HTR-8/SVneo (cell line): ENCODE measurements around the gene BMP4.
"Not testable (repeated sequence)": the region's sequence is repeated elsewhere in the genome, so short reads cannot be mapped to it uniquely, and the experiment has no call there.

Experiments used
- DNase-seq: peaks from one replicate; pipeline ENCODE4 v3.0.0; 2011; ENCODE audit warnings: low spot score, mixed read lengths; ENCODE audit not compliant: insufficient read length
- FAIRE-seq: peaks from 2 replicates; lab custom pipeline; 2011; peaks lifted over from hg19 to GRCh38; lab: Jason Lieb, UNC

The BMP4 gene

DNA sequence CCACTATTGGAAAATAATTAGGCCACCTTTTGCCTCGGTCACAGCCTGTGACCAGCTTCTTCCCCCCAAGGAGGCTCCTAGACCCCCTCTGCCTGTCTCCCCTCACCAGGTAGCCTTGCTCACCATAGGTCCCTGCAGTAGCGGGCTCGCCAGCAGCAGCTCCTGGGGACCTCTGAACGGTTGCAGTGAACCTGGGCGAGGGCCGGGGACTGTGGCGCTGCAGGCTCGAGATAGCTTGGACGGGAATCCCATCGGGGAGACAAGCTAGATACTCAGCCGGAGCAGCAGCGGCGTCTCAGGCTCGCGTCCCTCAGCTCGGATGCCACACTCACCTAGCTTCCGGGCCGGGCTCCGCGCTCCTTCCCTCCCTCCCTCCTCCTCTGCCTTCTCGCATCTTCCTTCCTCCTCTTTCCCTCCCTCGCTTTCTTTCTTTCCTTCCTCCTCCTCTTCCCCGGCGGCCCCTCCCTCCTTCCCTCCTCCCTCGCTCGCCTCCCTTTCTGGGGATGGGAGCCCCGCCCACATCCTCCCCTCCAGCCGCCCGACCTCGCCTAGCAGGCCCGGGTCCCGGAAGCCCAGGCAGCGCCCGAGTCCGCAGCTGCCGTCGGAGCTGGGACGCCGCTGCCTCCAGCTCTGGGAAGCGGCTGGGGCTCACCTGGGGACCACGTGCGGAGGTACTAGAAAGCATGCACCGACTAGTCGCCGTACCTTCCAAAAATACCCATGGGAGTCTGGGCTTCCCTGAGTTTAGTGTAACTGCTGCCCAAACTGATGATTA lies at the start of gene BMP4:
Gene BMP4, minus strand, starts transcription at position 399 of the 775 bp plus-strand sequence. CDS start 4,603 bp downstream, outside the sequence.
- peak; percentile 61 for DNase-seq

GRCh38 chr14:54003064-54003463 lies 46.4 kb upstream of the BMP4 start:
- DNase-seq (no peak), FAIRE-seq (no peak)

More for the DNA sequence above, at the start of gene BMP4:
- peak; percentile 64 for FAIRE-seq

GRCh38 chr14:54002653-54003052 lies 46.0 kb upstream of the BMP4 start:
- FAIRE-seq, result peak; percentile 85

DNA sequence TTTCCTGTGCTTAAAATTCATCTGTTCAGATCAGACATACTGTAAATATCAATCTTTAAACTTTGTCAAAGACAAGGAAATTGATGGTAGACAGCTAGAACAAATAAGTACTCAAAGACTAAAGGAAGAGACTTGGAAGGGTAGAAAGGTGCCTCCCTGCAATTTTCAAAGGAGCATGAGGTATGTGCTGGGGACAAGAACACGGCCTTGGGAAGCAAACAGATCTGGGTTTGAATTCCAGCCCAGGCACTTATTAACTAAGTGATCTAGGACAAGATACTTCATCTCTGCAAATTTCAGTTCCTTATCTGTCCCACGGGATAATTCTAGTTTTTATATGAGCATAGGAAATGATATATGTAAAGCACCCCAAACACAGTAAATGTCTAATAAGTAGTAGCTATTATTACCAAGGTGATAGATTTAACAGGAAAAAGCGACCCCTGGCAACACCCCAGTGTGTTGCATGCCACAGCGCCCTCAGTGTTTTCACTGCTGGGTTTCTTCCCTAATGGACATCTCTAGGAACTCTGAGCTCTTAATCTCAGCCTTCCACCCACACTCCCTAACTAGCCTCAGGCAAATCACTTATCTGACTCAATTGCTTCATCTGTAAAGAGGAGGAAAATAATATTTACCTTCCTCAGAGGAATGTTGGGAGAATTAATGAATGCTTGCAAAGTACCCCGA lies 44.7 kb upstream of the BMP4 start:
- DNase-seq, result no peak
- FAIRE-seq, result peak; percentile 23

More at GRCh38 chr14:54002653-54003052, 46.0 kb upstream of the BMP4 start:
- no peak for DNase-seq

DNA sequence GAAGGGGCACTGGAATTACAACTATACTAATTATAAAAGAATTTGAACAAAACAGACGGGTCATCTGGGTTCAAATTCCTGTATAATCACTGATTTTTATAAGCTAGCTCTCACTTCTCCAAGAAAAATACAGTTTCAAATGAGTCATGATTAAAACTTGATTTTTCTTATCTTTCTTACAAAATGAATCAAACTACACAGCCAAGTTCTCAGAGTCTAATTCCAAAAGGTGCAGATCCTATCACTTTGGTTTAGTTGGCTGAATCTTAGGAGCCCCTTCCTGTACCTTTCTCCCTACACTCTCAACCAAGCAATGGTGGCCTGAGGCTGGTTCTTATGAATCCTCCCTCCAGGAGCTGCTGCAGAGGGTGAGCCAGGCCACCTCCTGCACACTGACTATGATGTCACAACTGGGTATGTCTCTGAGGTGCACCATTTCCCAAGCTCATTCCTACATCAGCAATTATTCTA lies 43.8 kb upstream of the BMP4 start:
- FAIRE-seq, result no peak

DNA sequence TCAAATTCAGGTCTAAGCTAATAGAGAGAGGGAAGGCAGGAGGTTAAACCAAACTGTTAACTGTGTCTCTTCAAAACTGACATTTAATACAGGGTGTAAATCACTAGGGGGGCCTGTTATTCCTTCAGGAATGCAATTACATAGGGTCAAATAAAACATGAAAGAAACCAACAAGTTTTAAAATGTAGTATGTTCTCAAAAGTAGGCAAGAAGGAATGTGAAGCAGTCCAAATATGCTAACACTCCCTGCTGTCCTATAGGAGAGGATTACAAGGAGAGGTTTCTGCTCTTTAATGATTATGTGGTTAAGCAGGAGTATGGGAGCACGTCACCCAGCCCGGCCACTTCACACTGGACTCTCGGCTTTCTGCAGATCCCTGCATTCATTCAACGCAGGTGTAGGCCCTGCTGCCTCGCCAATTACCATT lies 42.5 kb upstream of the BMP4 start:
- FAIRE-seq (peak; percentile 91), DNase-seq (peak; percentile 84)

More for the DNA sequence above, 43.8 kb upstream of the BMP4 start:
- DNase-seq, result no peak

GRCh38 chr14:53996041-53996440 lies 39.4 kb upstream of the BMP4 start:
- no peak for FAIRE-seq
- no peak for DNase-seq

- DNase-seq, result no peak
- peak; percentile 38 for FAIRE-seq
Measured at GRCh38 chr14:53993920-53994607, 37.4 kb upstream of the BMP4 start.

- FAIRE-seq (peak; percentile 51), DNase-seq (no peak)
Measured at GRCh38 chr14:53990978-53991377, 34.4 kb upstream of the BMP4 start.

DNA sequence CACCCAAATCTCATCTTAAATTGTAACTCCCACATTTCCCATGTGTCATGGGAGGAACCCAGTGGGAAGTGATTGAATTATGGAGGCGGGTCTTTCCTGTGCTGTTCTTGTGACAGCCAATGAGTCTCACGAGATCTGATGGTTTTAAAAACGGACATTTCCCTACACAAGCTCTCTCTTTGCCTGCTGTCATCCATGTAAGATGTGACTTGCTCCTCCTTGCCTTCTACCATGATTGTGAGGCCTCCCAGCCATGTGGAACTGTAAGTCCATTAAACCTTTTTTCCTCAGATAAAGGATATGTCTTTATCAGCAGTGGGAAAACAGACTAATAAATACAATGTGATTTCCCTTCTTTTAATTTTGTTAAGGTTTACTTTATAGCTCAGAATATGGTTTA lies 30.1 kb upstream of the BMP4 start:
- not testable (repeated sequence) for FAIRE-seq, DNase-seq

DNA sequence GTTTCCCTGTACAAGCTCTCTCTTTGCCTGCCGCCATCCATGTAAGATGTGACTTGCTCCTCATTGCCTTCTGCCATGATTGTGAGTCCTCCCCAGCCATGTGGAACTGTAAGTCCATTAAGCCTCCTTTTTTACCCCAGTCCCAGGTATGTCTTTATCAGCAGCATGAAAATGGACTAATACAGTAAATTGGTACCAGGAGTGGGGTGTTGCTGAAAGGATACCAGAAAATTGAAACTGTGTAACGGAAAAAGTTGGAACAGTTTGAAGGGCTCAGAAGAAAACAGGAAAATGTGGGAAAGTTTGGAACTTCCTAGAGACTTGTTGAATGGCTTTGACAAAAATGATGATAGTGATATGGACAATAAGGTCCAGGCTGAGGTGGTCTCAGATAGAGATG lies 28.3 kb upstream of the BMP4 start:
- not testable (repeated sequence) for DNase-seq, FAIRE-seq

- DNase-seq, result no peak
- no peak for FAIRE-seq
Measured at GRCh38 chr14:53983112-53983511, 26.5 kb upstream of the BMP4 start.

DNA sequence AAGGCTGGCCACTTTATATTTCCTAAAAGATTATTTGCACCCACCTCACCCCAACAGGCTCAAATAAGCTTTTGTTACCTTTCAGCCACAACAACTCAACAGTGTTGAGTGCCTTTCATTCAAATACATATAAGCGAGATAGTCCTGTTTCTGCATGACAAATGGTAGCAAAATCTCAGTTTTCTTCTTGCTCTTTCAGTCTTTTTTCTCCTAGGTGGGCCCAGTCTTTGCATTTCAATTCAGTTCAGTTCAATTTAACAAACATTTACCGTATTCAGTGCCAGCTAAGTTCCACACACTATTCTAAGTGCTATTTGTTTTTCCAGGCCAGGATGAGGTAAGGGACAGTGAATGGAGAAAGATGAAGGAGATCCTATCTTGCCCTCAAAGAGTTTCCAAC lies 25.9 kb upstream of the BMP4 start:
- FAIRE-seq (peak; percentile 51), DNase-seq (no peak)

GRCh38 chr14:53979747-53980642 lies 23.4 kb upstream of the BMP4 start:
- peak; percentile 90 for DNase-seq

GRCh38 chr14:53979113-53979681 lies 22.6 kb upstream of the BMP4 start:
- FAIRE-seq (peak; percentile 52), DNase-seq (peak; percentile 36)

More at GRCh38 chr14:53979747-53980642, 23.4 kb upstream of the BMP4 start:
- FAIRE-seq, result peak; percentile 48

GRCh38 chr14:53978194-53978593 lies 21.6 kb upstream of the BMP4 start:
- FAIRE-seq, result no peak

DNA sequence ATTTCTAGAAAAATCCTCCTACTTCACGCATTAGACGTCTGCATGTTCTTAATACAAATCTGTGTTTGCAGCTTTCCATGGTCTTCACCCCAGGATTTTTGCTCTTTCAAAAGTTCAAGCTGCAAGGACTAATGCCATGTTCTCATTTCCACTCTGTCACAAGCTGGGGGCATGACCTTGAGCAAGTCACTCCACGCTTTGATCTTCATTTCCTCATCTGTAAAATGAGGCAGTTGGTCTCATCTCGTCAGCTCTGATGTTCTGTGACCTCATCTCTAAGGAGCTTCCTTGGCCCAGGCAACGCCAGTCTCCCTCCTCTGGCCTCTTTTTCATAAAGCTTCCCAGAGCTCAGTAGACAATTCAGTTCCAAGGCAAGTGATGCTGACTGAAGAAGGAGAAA lies 18.8 kb upstream of the BMP4 start:
- DNase-seq (no peak), FAIRE-seq (no peak)

More at GRCh38 chr14:53978194-53978593, 21.6 kb upstream of the BMP4 start:
- no peak for DNase-seq

DNA sequence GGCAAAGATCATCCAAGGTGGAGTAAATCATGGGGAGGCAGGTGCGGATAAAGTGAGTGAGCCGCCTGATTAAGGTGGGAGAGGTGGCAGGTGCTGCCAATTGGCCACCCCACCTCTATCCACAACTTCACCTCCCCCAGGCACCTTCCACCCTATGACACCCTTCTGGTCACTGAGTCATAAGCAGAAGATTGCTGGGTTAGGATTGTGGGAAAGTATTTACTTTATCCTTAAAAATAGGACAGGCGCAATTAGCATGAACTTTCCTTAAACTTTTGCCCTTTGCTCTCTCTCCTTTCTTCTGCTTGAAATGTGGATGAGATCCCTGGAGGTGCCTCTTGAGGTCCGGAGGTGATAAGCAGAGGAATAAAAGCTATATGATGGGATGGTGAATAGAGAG lies 14.9 kb upstream of the BMP4 start:
- DNase-seq (no peak), FAIRE-seq (no peak)

GRCh38 chr14:53969326-53969725 lies 12.7 kb upstream of the BMP4 start:
- DNase-seq, result no peak
- no peak for FAIRE-seq
